Upper lobe of left lung (tissue), 6 donors: ENCODE data around the gene ARFIP1. TPM values are rescaled to one million over a fixed set of nuclear protein-coding genes. Genes with fewer than 3 reads are reported as not detected.

Experiments
- ATAC-seq, 2 donors: fragments of 200-7000 bp; cut with Tn5 transposase; one replicate each; pipeline ENCODE4 v1.9.1; 2022; ENCODE audit warnings: mild to moderate bottlenecking in 2 of 2, moderate library complexity in 2 of 2; ENCODE audit not compliant: low FRiP score in 2 of 2
- DNase-seq, 2 donors: peaks; one replicate each; pipeline ENCODE4 v3.0.0-alpha.2; 2019 to 2020
- H3K27ac ChIP-seq, 4 donors: fragments of 200-600 bp; sonication (generic); one replicate each; pipeline ENCODE4 v1.5.1; 2016 to 2019
- H3K27me3 ChIP-seq, 4 donors: fragments of 200-600 bp; sonication (generic); one replicate each; pipeline ENCODE4 v1.5.1; 2017 to 2019
- H3K36me3 ChIP-seq, 4 donors: fragments of 200-600 bp; sonication (generic); one replicate each; pipeline ENCODE4 v1.5.1; 2016 to 2019
- H3K4me1 ChIP-seq, 4 donors: fragments of 200-600 bp; sonication (generic); one replicate each; pipeline ENCODE4 v1.5.1; 2018 to 2019
- H3K4me3 ChIP-seq, 4 donors: fragments of 200-600 bp; sonication (generic); one replicate each; pipeline ENCODE4 v1.5.1; 2017 to 2019; ENCODE audit warnings: mild to moderate bottlenecking in 2 of 4, moderate library complexity in 1 of 4
- H3K9me3 ChIP-seq, 4 donors: fragments of 200-600 bp; sonication (generic); one replicate each; pipeline ENCODE4 v1.5.1; 2018 to 2019
- EP300 ChIP-seq, 4 donors: sonication (generic); formaldehyde crosslinking; IDR thresholded peaks; one replicate each; pipeline ENCODE4 v1.5.1; 2017; ENCODE audit warnings: antibody characterized with exemption in 4 of 4, control low read depth in 2 of 4
- POLR2A ChIP-seq, 4 donors: fragments of 450-650 bp; IDR thresholded peaks; one replicate each; pipeline ENCODE4 v1.5.1; 2016 to 2017; ENCODE audit warnings: antibody characterized with exemption in 4 of 4, mild to moderate bottlenecking in 2 of 4
- POLR2AphosphoS5 ChIP-seq, 2 donors: sonication (generic); formaldehyde crosslinking; IDR thresholded peaks; one replicate each; pipeline ENCODE4 v1.5.1; 2017; ENCODE audit warnings: antibody characterized with exemption in 2 of 2
- WGBS, 2 donors: methylation state at CpG; one replicate each; pipeline ENCODE4 v1.1.5; 2017 to 2018; 5-methylcytosine and 5-hydroxymethylcytosine counted together
- total RNA-seq, 6 donors: library from RNA; depleted of rRNA in 4 of 6; stranded (reverse); fragments of >200 nt in 4 of 6; gene quantifications; one replicate each; pipeline versions ENCODE4 v1.1.0 to v1.2.1, GENCODE V29; 2016 to 2021
- TF ChIP-seq, protein P1 (sequence below), 6 experiments: fragments of 450-650 bp in 4 of 6; fragments of 200-600 bp in 2 of 6; sonication (generic) in 2 of 6; IDR thresholded peaks; one replicate each; pipeline ENCODE4 v1.5.1; 2016 to 2019; ENCODE audit warnings: antibody characterized with exemption in 6 of 6
- donor health status: DM: no; HTN: no; CAD: no; lungs with moderate emphysema.
- donor health status: DM: no; HTN: yes; CAD: no; lungs with severe emphysema.

ARFIP1 gene
- total RNA-seq, 6 donors from 2014 or later = 17.8 to 54.0 (median 30.4) TPM

DNA sequence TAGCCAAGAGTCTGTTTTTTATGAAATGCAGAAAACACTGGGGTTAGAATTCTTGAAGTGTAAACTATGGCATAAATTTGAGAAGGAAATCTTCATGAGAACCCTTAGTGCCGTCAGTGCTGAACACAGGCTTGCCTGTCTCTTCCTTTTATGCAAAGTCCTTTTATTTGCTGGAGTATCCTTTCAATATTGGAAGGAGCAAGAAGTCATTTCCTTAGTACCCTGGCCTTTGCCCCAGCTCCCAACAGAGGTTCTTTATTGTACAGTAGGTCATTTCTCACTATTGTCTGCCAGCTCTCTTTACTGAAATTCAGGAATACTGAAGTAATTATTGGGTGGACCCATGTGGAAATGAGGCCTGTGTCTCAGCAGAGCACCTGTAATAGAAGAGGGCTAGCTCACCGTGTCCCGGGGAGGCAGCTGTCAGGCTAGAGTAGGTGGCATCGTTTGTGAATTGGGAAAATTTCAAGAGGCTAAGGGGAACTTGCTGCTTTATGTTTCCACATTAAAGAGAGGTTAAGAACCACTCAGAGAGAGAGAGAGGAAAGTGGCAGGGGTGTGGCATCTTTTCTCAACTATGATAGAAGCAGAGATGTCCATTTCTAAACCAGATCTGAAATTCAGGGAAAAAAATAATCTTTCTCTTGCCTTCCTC lies 165.0 kb downstream of the ARFIP1 start:
- 46 to 60% methylated on average over 4 of the region's 4 CpGs for WGBS, 2 donors
- no peak for DNase-seq
- no peak overlapping the region for H3K27ac ChIP-seq
- H3K4me3 ChIP-seq = no peak overlapping the region
- peaks cover 0 to 13% (median 4%) of the 10 kb centered on the region in 4 donors for H3K36me3 ChIP-seq
- H3K9me3 ChIP-seq = no peaks in the 10 kb centered on the region
- H3K27me3 ChIP-seq = no peaks in the 10 kb centered on the region
- TF ChIP-seq, protein P1, sequence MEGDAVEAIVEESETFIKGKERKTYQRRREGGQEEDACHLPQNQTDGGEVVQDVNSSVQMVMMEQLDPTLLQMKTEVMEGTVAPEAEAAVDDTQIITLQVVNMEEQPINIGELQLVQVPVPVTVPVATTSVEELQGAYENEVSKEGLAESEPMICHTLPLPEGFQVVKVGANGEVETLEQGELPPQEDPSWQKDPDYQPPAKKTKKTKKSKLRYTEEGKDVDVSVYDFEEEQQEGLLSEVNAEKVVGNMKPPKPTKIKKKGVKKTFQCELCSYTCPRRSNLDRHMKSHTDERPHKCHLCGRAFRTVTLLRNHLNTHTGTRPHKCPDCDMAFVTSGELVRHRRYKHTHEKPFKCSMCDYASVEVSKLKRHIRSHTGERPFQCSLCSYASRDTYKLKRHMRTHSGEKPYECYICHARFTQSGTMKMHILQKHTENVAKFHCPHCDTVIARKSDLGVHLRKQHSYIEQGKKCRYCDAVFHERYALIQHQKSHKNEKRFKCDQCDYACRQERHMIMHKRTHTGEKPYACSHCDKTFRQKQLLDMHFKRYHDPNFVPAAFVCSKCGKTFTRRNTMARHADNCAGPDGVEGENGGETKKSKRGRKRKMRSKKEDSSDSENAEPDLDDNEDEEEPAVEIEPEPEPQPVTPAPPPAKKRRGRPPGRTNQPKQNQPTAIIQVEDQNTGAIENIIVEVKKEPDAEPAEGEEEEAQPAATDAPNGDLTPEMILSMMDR (IDR thresholded peaks at IDR 0.05) = no peak
- no peak for TF ChIP-seq EP300 (IDR thresholded peaks at IDR 0.05)
- TF ChIP-seq POLR2A (IDR thresholded peaks at IDR 0.05) = no peak
- TF ChIP-seq POLR2AphosphoS5 (IDR thresholded peaks at IDR 0.05) = no peak
- no peak for ATAC-seq
- peaks cover 0 to 9% (median 2%) of the 10 kb centered on the region in 4 donors for H3K4me1 ChIP-seq

DNA sequence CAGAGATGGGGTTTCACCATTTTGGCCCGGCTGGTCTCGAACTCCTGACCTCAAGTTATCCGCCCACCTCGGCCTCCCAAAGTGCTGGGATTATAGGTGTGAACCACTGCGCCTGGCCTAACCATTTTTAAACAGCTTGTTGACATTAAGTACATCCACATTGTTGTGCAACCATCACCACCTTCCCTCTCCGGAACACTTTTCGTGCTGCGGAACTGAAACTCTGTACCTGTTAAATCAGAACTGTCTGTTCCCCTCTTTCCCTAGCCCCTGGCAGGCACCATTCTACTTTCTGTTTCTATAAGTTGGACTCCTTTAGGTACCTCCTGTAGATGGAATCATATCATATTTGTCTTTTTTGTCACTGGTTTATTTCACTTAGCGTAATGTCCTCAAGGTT lies 165.9 kb downstream of the ARFIP1 start:
- ATAC-seq = no peak
- H3K4me3 ChIP-seq = no peak overlapping the region
- 77 to 79% methylated on average over 9 of the region's 9 CpGs for WGBS, 2 donors
- DNase-seq = peak in 1 of 2 donors; percentile 54
- TF ChIP-seq POLR2AphosphoS5 (IDR thresholded peaks at IDR 0.05) (no peak), EP300 (IDR thresholded peaks at IDR 0.05) (no peak), POLR2A (IDR thresholded peaks at IDR 0.05) (no peak)
- TF ChIP-seq, protein P1 (IDR thresholded peaks at IDR 0.05) = no peak
- no peaks in the 10 kb centered on the region for H3K27me3 ChIP-seq
- H3K4me1 ChIP-seq = peaks cover 0 to 9% (median 2%) of the 10 kb centered on the region in 4 donors
- no peaks in the 10 kb centered on the region for H3K9me3 ChIP-seq
- H3K27ac ChIP-seq = no peak overlapping the region
- peaks cover 0 to 13% (median 4%) of the 10 kb centered on the region in 4 donors for H3K36me3 ChIP-seq

DNA sequence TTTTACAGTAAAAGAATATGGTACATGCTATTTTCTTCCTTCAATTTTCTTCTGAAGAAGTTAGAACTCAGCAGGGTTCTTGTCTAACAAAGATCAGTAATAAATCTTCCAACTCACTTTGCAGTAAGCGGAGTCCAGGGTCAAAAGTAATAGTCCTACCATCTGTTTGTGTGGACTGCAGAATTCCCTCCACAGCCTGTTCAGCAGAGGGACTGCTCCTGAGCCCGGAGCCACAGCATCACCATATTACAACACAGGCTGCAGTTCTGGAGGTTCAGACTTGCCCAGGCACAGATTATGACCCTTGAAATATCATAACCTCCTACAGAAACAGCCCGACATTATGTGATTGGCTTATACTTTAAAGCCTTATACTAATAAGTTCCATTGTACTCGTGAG lies 166.7 kb downstream of the ARFIP1 start:
- TF ChIP-seq POLR2A (IDR thresholded peaks at IDR 0.05) (no peak), POLR2AphosphoS5 (IDR thresholded peaks at IDR 0.05) (no peak), EP300 (IDR thresholded peaks at IDR 0.05) (no peak)
- TF ChIP-seq, protein P1 (IDR thresholded peaks at IDR 0.05) = no peak
- Histone ChIP-seq H3K36me3 (peaks cover 0 to 13% (median 4%) of the 10 kb centered on the region in 4 donors), H3K4me1 (peaks cover 0 to 9% (median 2%) of the 10 kb centered on the region in 4 donors), H3K27ac (no peak overlapping the region), H3K4me3 (no peak overlapping the region), H3K9me3 (no peaks in the 10 kb centered on the region), H3K27me3 (no peaks in the 10 kb centered on the region)
- 85 to 93% methylated on average over 4 of the region's 4 CpGs for WGBS, 2 donors
- no peak for DNase-seq
- no peak for ATAC-seq

DNA sequence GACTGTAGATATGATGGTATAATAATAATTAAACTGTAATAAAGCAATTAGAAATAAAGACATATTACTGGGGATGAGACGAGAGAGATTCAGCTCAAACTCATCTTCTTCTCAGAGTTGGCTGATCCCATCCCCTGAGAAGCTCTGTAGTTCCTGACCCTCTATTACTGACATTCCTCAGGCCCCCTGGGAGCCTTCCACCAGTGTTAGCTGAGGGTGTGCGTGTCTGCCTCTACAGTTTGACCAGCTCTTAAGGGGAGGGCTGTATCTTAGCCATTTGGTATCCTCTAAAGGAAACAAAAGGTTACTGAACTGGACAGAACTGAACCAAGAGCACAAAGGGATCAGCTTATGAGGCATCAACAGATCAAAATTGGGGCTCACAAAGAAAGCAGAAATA lies 167.6 kb downstream of the ARFIP1 start:
- Histone ChIP-seq H3K27ac (no peak overlapping the region), H3K36me3 (peaks cover 0 to 13% (median 4%) of the 10 kb centered on the region in 4 donors), H3K9me3 (no peaks in the 10 kb centered on the region), H3K27me3 (no peaks in the 10 kb centered on the region), H3K4me1 (peaks cover 0 to 9% (median 2%) of the 10 kb centered on the region in 4 donors), H3K4me3 (no peak overlapping the region)
- no peak for ATAC-seq
- 74 to 83% methylated on average over 2 of the region's 2 CpGs for WGBS, 2 donors
- DNase-seq = no peak
- TF ChIP-seq EP300 (IDR thresholded peaks at IDR 0.05) = no peak
- TF ChIP-seq POLR2A (IDR thresholded peaks at IDR 0.05) = no peak
- TF ChIP-seq POLR2AphosphoS5 (IDR thresholded peaks at IDR 0.05) = no peak
- TF ChIP-seq, protein P1 (IDR thresholded peaks at IDR 0.05) = no peak

DNA sequence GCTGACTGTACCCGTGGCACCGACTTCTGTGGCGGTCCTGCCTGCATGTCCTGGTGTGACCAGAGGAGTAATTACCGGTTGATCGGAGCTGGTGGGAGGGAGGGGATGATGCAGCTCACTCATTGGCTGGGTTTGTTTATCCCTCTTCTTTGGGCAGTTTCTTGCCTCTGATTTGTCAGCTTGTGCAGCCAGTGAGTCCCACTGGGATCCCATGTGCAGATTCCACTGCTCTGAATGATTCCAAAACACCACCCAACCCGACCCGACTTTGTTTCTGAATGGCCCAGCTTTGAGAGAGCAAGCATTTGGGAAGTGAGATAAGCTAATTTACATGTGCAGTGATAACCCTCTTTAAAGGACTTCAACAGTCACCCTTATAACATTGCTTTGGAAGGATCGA lies 170.2 kb downstream of the ARFIP1 start:
- no peaks in the 10 kb centered on the region for H3K27me3 ChIP-seq
- DNase-seq (no peak), ATAC-seq (peak in 1 of 2 donors; percentile 58)
- WGBS, 2 donors = 78 to 79% methylated on average over 8 of the region's 8 CpGs
- no peaks in the 10 kb centered on the region for H3K9me3 ChIP-seq
- peaks cover 0 to 5% (median under 1%) of the 10 kb centered on the region in 4 donors for H3K4me1 ChIP-seq
- no peak overlapping the region for H3K27ac ChIP-seq
- H3K36me3 ChIP-seq = peaks cover 0 to 3% (median 0%) of the 10 kb centered on the region in 4 donors
- TF ChIP-seq EP300 (IDR thresholded peaks at IDR 0.05) (no peak), POLR2A (IDR thresholded peaks at IDR 0.05) (no peak), POLR2AphosphoS5 (IDR thresholded peaks at IDR 0.05) (no peak)
- TF ChIP-seq, protein P1 (IDR thresholded peaks at IDR 0.05) = no peak
- no peak overlapping the region for H3K4me3 ChIP-seq
